PC-3 (cell line): ENCODE results near the gene ROCK2. TPM values are rescaled to one million over a fixed set of nuclear protein-coding genes. Genes with fewer than 3 reads are reported as not detected.

Source experiments
- ATAC-seq: fragments of 200-7000 bp; cut with Tn5 transposase; 2 replicates; pipeline ENCODE4 v1.9.1; 2020; ENCODE audit warnings: mild to moderate bottlenecking, moderate library complexity
- BruUV-seq: library from RNA; stranded (reverse); fragments of 400-500 nt; replicated peaks from 2 replicates; lab custom pipeline; 2021; lab: Mats Ljungman, UMichigan
- CTCF ChIA-PET: fragments of 300-600 bp; sonication (Branson Sonifier 250); formaldehyde crosslinking; loops from one replicate; lab custom pipeline; 2022; ENCODE audit warnings: antibody characterized with exemption; lab: Charles Lee
- POLR2A ChIA-PET: fragments of 300-600 bp; sonication (Branson Sonifier 250); formaldehyde crosslinking; loops from one replicate; lab custom pipeline; 2022; ENCODE audit warnings: antibody characterized with exemption; ENCODE audit not compliant: unreplicated experiment; lab: Charles Lee
- DNase-seq: peaks from one replicate; pipeline ENCODE4 v3.0.0-alpha.2; 2015
- H2AFZ ChIP-seq: fragments of 300-600 bp; sonication (generic); 2 replicates; pipeline ENCODE4 v1.6.0; 2016; ENCODE audit warnings: antibody characterized with exemption, low read length
- H3F3A ChIP-seq: fragments of 300-600 bp; sonication (generic); one replicate; pipeline ENCODE4 v1.6.0; 2017; ENCODE audit warnings: antibody characterized with exemption, low read length, control low read depth, mild to moderate bottlenecking; ENCODE audit not compliant: unreplicated experiment
- H3K27ac ChIP-seq: fragments of 300-600 bp; sonication (generic); 2 replicates; pipeline ENCODE4 v1.5.1; 2016; ENCODE audit warnings: mild to moderate bottlenecking, low read length
- H3K27me3 ChIP-seq: fragments of 300-600 bp; sonication (generic); 2 replicates; pipeline ENCODE4 v1.6.1; 2016; ENCODE audit warnings: low read length, mixed read lengths
- H3K36me3 ChIP-seq: fragments of 300-600 bp; sonication (generic); 2 replicates; pipeline ENCODE4 v1.6.1; 2016; ENCODE audit warnings: low read depth, mixed run types, low read length, mixed read lengths
- H3K4me1 ChIP-seq: fragments of 300-600 bp; sonication (generic); 2 replicates; pipeline ENCODE4 v1.5.1; 2016; ENCODE audit warnings: low read length; ENCODE audit not compliant: insufficient read depth
- H3K4me2 ChIP-seq: fragments of 300-600 bp; sonication (generic); 2 replicates; pipeline ENCODE4 v1.6.0; 2016; ENCODE audit warnings: low read length
- H3K4me3 ChIP-seq: fragments of 300-600 bp; sonication (generic); 2 replicates; pipeline ENCODE4 v1.5.1; 2016; ENCODE audit warnings: mild to moderate bottlenecking, low read length, mixed read lengths
- H3K79me2 ChIP-seq: fragments of 300-600 bp; sonication (generic); 2 replicates; pipeline ENCODE4 v1.6.1; 2017; ENCODE audit warnings: low read length, mixed read lengths
- H3K9ac ChIP-seq: fragments of 300-600 bp; sonication (generic); 2 replicates; pipeline ENCODE4 v1.6.0; 2016; ENCODE audit warnings: mild to moderate bottlenecking, low read length
- H3K9me2 ChIP-seq: fragments of 300-600 bp; sonication (generic); replicated peaks from 2 replicates; pipeline ENCODE4 v1.6.1; 2016; ENCODE audit warnings: mixed run types, low read length, mixed read lengths
- H3K9me3 ChIP-seq: fragments of 300-600 bp; sonication (generic); 2 replicates; pipeline ENCODE4 v1.6.1; 2016; ENCODE audit warnings: low read length, mixed read lengths
- H4K20me1 ChIP-seq: fragments of 300-600 bp; sonication (generic); 2 replicates; pipeline ENCODE4 v1.6.1; 2016; ENCODE audit warnings: low read length, mixed read lengths
- EZH2 ChIP-seq: fragments of 300-600 bp; sonication (generic); IDR thresholded peaks from one replicate; pipeline ENCODE4 v1.6.1; 2017; ENCODE audit warnings: antibody characterized with exemption, mild to moderate bottlenecking, low read length; ENCODE audit not compliant: unreplicated experiment
- EZH2phosphoT487 ChIP-seq: fragments of 300-600 bp; sonication (generic); IDR thresholded peaks from 2 replicates; pipeline ENCODE4 v1.6.1; 2018; ENCODE audit warnings: mild to moderate bottlenecking, antibody characterized with exemption, low read length, borderline replicate concordance
- intact Hi-C: fragments of 100-400 bp; cut with micrococcal nuclease; formaldehyde crosslinking; loops from 2 replicates; pipeline ENCODE4 v1.9.0; 2023
- total RNA-seq: library from RNA; depleted of rRNA; stranded (reverse); fragments of >200 nt; gene quantifications from 2 replicates; pipeline ENCODE4 v1.2.3, GENCODE V29; 2014
- TF ChIP-seq, protein P1 (sequence below): fragments of 300-600 bp; sonication (generic); conservative IDR thresholded peaks from 2 replicates; pipeline ENCODE4 v1.5.1; 2017; ENCODE audit warnings: antibody characterized with exemption, low read depth, mild to moderate bottlenecking, low read length

ROCK2 gene
- total RNA-seq, 1 experiment from 2014 or later, result 35.3 TPM

GRCh38 chr2:11244091-11244826 is 100.2 kb downstream of the ROCK2 start:
- no peaks in the 10 kb centered on the region; the same call in none of the 2 replicates for H4K20me1 ChIP-seq
- H3K4me3 ChIP-seq, result no peak overlapping the region
- peaks cover 7% of the 10 kb centered on the region for H3K4me1 ChIP-seq
- no peak overlapping the region for H3K4me2 ChIP-seq
- H3F3A ChIP-seq, result no peaks in the 10 kb centered on the region
- ATAC-seq, result no peak
- H3K9me2 ChIP-seq, result no peaks in the 10 kb centered on the region
- H2AFZ ChIP-seq, result no peak overlapping the region
- H3K9ac ChIP-seq, result no peak overlapping the region
- no peaks in the 10 kb centered on the region for H3K27me3 ChIP-seq
- no TSS peak for BruUV-seq
- TF ChIP-seq, protein P1, sequence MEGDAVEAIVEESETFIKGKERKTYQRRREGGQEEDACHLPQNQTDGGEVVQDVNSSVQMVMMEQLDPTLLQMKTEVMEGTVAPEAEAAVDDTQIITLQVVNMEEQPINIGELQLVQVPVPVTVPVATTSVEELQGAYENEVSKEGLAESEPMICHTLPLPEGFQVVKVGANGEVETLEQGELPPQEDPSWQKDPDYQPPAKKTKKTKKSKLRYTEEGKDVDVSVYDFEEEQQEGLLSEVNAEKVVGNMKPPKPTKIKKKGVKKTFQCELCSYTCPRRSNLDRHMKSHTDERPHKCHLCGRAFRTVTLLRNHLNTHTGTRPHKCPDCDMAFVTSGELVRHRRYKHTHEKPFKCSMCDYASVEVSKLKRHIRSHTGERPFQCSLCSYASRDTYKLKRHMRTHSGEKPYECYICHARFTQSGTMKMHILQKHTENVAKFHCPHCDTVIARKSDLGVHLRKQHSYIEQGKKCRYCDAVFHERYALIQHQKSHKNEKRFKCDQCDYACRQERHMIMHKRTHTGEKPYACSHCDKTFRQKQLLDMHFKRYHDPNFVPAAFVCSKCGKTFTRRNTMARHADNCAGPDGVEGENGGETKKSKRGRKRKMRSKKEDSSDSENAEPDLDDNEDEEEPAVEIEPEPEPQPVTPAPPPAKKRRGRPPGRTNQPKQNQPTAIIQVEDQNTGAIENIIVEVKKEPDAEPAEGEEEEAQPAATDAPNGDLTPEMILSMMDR, result no peak
- TF ChIP-seq EZH2, result no peak
- no peak for TF ChIP-seq EZH2phosphoT487
- POLR2A ChIA-PET, result no interaction called here
- intact Hi-C loops, result no loop called here
- no peaks in the 10 kb centered on the region for H3K9me3 ChIP-seq
- no peak overlapping the region for H3K27ac ChIP-seq
- peaks cover 18% of the 10 kb centered on the region; the same call in 1 of the 2 replicates for H3K36me3 ChIP-seq
- H3K79me2 ChIP-seq, result peaks cover 43% of the 10 kb centered on the region
- DNase-seq, result no peak
- CTCF ChIA-PET, result no interaction called here

DNA sequence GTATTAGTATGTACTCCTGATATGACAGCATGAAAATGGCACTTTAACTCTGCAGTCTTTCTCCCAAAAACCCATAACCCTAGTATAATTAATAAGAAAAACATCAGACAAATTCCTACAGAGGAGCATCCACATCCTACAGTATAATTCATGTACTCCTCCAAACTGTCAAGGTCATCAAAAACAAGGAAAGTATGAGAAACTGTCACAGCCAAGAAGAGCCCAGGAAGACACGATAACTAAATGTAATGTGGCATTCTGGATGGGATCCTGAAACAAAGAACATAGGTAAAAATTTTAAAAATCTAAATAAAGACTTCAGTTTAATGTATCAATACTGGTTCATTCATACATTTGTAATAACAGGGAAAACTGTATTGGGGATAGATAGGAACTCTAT is 100.9 kb downstream of the ROCK2 start:
- intact Hi-C loops, result no loop called here
- H2AFZ ChIP-seq, result no peak overlapping the region
- POLR2A ChIA-PET, result no interaction called here
- H3K4me1 ChIP-seq, result peaks cover 7% of the 10 kb centered on the region
- H3K9me2 ChIP-seq, result no peaks in the 10 kb centered on the region
- no peaks in the 10 kb centered on the region; the same call in none of the 2 replicates for H4K20me1 ChIP-seq
- TF ChIP-seq EZH2 (no peak), EZH2phosphoT487 (no peak)
- TF ChIP-seq, protein P1, result no peak
- H3K36me3 ChIP-seq, result peaks cover 16% of the 10 kb centered on the region; the same call in 1 of the 2 replicates
- BruUV-seq, result no TSS peak
- no peak overlapping the region for H3K27ac ChIP-seq
- no peak for ATAC-seq
- CTCF ChIA-PET, result no interaction called here
- H3K4me3 ChIP-seq, result no peak overlapping the region
- no peak overlapping the region for H3K9ac ChIP-seq
- no peaks in the 10 kb centered on the region for H3F3A ChIP-seq
- peaks cover 43% of the 10 kb centered on the region for H3K79me2 ChIP-seq
- no peaks in the 10 kb centered on the region for H3K27me3 ChIP-seq
- H3K9me3 ChIP-seq, result no peaks in the 10 kb centered on the region
- no peak for DNase-seq
- H3K4me2 ChIP-seq, result no peak overlapping the region

- peaks cover 7% of the 10 kb centered on the region for H3K4me1 ChIP-seq
- no TSS peak for BruUV-seq
- H3K27ac ChIP-seq, result no peak overlapping the region
- H3K9ac ChIP-seq, result no peak overlapping the region
- peaks cover 14% of the 10 kb centered on the region; the same call in 1 of the 2 replicates for H3K36me3 ChIP-seq
- DNase-seq, result no peak
- H3K9me2 ChIP-seq, result no peaks in the 10 kb centered on the region
- H2AFZ ChIP-seq, result no peak overlapping the region
- intact Hi-C loops, result no loop called here
- H3K4me2 ChIP-seq, result no peak overlapping the region
- peaks cover 43% of the 10 kb centered on the region for H3K79me2 ChIP-seq
- H3K4me3 ChIP-seq, result no peak overlapping the region
- no peak for ATAC-seq
- no peaks in the 10 kb centered on the region for H3F3A ChIP-seq
- no peaks in the 10 kb centered on the region for H3K9me3 ChIP-seq
- ChIA-PET CTCF (no interaction called here), POLR2A (no interaction called here)
- TF ChIP-seq EZH2phosphoT487, result no peak
- TF ChIP-seq, protein P1, result no peak
- TF ChIP-seq EZH2, result no peak
- no peaks in the 10 kb centered on the region for H3K27me3 ChIP-seq
- H4K20me1 ChIP-seq, result no peaks in the 10 kb centered on the region; the same call in none of the 2 replicates
These were observed 101.8 kb downstream of the ROCK2 start for GRCh38 chr2:11242542-11243174.
